ENCODE results near the gene PLD2.
"Not testable (repeated sequence)": the region's sequence is repeated elsewhere in the genome, so short reads cannot be mapped to it uniquely, and the experiment has no call there.

PLD2 gene

DNA sequence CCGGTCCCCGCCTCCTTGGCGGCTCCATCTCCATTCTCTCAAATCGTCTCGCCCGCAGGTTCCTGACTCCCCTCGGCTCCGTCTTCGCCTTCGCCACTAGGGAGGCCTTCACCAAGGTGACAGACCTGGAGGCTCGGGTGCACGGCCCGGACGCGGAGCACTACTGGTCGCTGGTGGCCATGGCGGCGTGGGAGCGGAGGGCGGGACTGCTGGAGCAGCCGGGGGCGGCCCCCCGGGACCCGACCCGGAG lies 17.3 kb upstream of the PLD2 start:
- FAIRE-seq (no peak), DNase-seq (ENCODE audit: low spot score) (no peak)

DNA sequence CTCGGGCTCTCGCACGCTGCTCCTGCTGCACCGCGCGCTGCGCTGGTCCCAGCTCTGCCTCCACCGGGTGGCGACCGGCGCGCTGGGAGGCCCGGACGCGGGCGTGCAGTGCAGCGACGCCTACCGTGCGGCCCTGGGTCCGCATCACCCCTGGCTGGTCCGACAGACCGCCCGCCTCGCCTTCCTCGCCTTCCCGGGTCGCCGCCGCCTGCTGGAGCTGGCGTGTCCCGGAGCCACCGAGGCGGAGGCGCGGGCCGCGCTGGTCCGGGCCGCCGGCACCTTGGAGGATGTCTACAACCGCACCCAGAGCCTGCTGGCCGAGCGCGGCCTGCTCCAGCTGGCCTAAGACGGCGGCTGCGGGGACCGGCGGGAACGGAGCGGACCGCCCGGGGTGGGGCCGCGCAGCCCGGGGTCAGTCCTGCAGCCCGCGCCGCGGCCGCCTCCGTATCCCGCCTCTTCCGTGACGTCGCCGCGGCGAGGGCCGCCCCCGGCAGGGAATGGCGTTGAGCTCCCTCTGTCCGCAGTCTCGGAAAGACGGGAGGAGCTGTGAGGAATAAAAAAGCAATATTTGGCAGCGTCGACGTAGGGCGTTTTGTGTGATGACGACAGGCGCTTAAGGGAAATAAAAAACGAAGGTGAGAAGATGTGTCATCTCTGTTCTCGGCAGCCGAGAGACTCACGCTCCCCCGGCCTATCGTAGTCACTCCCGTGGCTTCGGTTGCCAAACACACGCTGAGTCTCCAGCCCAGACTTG lies 16.8 kb upstream of the PLD2 start:
- FAIRE-seq, result no peak
- DNase-seq (ENCODE audit: low spot score), result peak; percentile 88

DNA sequence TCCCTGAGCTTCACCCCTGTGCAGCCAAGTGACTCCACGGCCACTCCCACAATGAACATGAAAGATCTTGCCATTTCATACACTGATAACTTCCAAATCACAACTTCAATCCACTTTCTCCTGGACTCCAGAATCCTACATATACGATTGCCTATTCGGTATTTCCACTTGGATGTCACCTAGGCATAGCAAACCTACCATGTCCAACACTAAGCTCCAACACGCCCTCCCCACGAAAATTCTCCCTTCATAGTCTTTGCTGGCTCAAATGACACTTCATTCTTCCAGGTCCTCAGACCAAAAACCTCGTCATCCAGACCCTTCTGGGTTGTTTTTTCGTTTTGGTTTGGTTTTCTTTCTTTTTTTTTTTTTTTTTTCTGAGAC lies 16.3 kb upstream of the PLD2 start:
- DNase-seq (ENCODE audit: low spot score) (no peak), FAIRE-seq (no peak)

DNA sequence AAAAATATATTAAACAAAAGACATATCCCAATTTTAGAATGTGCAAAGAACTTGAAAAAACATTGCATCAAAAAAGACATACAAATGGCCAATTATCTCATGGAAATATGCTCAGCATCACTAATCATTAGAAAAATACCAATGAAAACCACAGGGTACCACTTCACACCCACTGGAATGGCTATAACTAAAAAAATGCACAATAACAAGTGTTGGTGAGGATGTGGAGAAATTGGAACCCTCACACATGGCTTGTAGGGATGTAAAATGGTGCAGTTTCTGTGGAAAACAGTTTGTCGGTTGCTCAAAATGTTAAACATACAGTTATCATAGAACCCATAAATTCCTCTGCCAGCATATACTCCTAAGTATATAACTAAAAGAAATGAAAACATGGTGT lies 11.8 kb upstream of the PLD2 start:
- DNase-seq (ENCODE audit: low spot score), result no peak
- no peak for FAIRE-seq

DNA sequence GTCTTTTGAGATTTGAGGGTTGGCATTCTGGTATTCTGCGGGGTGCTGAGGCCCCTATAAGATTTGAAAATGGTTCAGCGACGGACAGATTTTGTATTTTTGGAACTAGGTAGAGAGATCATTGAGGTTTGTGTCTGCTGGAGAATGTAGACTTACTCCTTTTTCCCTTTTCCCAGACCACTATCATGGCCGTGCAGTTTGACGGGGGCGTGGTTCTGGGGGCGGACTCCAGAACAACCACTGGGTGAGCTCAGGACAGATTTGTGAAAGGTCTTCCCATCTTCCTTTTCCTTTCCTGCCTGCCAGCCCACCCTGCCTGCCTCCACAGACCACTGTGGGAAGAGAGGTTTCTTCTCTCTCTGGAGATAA lies 10.4 kb upstream of the PLD2 start:
- DNase-seq (ENCODE audit: low spot score) (peak; percentile 31), FAIRE-seq (no peak)

DNA sequence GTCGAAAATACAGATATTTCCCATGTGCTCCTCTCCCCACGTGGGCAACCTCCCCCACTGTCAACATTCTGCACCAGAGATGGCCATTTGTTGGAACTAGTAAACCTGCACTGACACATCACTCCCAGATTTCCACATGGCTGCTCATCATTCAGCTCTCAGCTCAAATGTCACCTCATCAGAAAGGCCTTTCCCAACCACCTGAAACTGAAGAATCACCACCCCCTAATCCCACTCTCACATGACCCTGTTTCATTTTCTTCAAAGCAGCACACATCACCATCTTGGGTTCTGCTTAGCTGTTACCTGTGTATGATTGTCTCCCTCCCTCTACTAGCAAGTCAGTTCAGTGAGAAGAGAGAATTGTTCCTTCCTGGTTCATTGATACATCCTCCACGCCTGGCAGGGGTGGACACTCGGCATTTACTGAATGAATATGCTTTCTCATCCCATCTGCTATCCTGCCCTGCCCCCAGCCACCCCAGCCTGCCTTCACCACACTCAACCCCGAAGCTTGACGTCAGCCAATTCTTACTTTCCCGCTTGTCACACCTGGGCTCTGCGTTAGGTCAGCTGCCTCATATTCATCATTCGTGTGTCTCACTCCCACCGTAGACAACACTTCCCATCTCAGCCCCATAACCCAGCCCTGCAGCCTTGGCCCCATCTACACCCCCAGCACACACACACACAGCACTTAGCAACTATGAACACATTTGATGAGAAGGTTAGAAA lies 6.3 kb upstream of the PLD2 start:
- FAIRE-seq (no peak), DNase-seq (ENCODE audit: low spot score) (no peak)

DNA sequence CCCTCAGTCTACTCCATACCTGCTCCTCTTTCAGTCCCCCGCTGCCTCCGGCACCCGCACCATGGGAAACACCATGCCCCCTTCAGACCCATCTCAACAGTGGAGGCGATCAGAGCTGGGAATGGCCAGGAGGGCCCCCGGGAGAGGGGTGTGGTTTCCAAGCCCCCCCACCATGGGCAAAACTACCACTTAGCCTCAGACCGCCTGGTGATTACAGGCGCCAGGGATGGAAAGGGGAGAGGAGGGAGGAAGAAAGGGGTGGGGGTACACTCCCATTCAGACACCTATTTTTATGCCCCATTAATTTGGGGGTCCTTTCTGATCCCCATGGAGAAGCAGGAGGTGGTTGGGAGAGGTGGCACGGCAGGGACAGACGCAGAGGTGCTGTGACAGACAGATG lies 4.7 kb upstream of the PLD2 start, which contains the start of gene C17orf114:
TSS of gene C17orf114 (minus strand) at position 101 of the 400 bp plus-strand sequence.
- no peak for DNase-seq (ENCODE audit: low spot score)
- FAIRE-seq, result no peak

DNA sequence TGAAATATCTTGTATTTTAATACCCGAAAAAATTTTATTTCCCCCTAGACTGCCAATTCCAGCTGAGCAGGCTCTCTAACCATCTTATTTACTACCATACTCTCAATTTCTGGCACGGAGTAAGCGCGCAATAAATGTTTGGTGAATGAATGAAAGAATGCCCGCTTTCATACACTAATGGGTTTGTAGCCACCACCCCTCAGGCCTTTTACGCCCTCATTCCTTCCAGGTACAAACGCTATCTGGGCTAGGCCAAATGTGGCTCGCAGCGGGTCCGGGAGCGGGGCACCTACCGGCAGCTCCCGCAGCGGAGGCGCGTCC lies 536 bp upstream of the PLD2 start:
- FAIRE-seq (no peak), DNase-seq (ENCODE audit: low spot score) (no peak)

DNA sequence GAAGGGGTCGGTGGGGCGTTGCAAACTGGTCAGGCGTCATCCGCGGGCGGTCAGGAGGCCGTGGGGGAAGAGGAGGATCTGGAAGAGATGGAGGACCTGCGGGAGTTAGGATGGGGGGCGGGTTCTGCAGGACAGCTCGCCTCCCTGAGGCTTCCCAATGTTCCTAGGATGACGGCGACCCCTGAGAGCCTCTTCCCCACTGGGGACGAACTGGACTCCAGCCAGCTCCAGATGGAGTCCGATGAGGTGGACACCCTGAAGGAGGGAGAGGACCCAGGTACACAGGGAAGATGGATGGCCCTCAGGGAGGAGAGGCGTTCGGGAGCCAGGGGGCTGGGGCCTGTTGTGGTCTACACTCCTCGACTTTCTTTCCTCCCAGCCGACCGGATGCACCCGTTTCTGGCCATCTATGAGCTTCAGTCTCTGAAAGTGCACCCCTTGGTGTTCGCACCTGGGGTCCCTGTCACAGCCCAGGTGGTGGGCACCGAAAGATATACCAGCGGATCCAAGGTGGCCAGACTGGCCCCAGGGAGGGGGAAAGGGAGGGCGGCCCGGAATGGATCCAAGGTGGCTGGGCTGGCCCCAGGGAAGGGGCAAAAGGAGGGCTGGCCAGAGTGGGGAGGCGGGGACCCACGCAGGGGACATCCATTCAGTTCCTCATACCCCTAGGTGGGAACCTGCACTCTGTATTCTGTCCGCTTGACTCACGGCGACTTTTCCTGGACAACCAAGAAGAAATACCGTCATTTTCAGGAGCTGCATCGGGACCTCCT lies 839 bp downstream of the PLD2 start:
- no peak for FAIRE-seq
- DNase-seq (ENCODE audit: low spot score), result no peak

DNA sequence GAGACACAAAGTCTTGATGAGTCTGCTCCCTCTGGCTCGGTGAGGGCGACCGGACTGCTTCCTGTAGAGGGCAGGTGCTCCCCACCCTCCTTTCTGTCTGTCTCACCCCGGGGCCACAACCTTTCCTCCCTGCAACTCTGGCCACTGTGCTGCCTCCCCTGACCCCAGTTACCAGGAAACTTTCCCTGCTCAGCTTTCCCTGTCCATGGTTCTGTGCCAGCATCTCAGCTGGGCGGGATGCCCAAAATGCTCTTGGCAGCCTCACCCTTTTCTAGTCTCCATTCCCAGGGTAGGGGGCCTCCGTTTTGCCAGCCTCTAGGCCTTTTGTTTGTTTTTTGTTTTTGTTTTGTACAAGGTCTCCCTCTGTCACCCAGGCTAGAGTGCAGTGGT lies 1.4 kb downstream of the PLD2 start:
- DNase-seq (ENCODE audit: low spot score) (no peak), FAIRE-seq (no peak)

DNA sequence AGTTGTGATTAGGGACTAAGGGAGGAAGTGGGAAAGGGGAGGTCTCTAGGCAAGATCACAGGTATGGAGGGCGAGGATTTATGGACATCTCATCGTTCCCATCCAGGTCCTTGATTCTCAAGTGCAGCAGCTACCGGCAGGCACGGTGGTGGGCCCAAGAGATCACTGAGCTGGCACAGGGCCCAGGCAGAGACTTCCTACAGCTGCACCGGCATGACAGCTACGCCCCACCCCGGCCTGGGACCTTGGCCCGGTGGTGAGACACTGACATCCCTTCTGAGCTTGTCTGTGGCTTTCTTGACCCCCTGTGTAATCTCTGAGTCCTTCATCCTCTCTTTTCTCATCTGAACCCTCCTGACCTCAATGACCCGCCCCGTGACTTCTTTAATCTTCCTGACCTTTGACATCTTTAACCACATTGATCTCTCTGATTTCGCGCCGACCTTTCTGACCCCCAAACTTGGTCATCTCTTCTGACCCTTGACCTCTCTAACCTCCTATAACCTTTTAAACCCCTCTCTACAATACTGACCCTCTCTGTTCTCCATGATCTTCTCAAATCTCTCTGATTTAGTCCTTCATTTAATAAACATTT lies 3.8 kb downstream of the PLD2 start:
- no peak for FAIRE-seq

DNA sequence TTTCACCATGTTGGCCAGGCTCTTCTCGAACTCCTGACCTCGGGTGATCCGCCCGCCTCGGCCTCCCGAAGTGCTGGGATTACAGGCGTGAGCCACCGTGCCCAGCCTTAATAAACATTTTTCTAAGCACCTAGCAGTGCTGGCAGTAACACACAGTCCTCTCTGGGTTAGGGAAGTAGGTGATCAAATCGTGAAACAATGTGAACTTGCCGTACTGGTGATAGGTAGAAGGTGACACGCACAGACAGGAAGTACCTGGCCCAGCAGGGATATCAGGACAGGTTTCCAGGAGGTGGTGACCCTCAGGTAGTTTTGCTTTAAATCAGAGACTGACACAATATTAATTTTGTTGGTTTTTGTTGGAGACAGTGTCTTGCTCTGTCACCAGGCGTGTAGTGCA lies 4.5 kb downstream of the PLD2 start:
- DNase-seq (ENCODE audit: low spot score), result no peak
- FAIRE-seq, result no peak

More for the DNA sequence above, 3.8 kb downstream of the PLD2 start:
- no peak for DNase-seq (ENCODE audit: low spot score)

DNA sequence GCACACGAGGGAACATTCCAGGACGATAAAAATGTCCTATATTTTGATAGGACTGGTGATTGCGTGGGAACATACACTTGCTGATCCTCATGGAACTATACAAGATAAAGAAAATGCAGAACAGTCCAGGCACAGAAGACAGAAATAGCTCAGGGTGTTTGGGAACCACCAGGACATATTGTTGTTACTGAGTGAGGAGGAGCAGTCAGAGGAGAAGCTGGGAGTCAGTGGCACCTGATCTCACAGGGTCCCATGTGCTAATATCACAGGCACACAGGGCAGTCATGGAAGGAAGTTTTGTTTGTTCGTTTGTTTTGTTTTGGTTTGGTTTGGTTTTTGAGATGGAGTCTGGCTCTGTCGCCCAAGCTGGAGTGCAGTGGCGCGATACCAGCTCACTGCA lies 5.7 kb downstream of the PLD2 start:
- FAIRE-seq, result no peak

DNA sequence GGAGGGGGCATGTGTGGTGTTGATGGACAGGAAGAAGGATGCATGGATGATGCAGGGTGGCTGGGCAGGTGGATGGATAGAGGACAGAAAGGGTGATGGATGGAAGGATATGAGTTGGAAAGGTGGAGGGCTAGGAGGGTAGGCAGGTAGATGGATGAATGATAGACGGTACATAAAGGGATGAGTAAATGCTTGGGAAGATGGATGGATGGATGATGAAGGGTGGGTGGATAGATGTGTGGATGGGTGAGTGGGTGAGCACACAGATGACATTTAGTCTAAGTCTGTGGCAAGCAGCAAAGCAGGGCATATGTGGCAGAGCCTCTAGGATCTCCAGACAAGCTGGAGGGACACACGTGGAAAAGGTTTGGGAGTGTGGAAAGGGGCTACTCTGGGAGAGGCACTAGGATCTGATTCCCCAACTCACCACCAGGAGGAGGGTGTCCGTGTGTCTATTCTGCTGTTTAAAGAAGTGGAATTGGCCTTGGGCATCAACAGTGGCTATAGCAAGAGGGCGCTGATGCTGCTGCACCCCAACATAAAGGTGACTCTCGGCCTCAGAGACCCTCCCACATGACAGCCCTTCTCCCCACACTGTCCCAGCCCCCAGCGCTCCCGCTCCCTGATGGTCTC lies 8.2 kb downstream of the PLD2 start:
- FAIRE-seq (no peak), DNase-seq (ENCODE audit: low spot score) (no peak)

More for the DNA sequence above, 5.7 kb downstream of the PLD2 start:
- DNase-seq (ENCODE audit: low spot score), result no peak

DNA sequence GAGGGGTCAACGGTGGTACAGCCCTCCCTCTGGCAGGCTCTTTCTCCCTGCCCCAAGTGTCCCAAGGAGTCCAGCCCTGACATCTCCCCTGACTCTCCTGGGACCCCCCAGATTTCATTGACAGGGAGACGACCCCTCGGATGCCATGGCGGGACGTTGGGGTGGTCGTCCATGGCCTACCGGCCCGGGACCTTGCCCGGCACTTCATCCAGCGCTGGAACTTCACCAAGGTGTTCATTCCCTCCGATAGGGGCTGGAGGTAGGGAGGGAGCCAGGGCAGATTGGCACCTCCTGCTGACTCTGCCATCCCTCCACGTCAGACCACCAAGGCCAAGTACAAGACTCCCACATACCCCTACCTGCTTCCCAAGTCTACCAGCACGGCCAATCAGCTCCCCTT lies 9.9 kb downstream of the PLD2 start:
- DNase-seq (ENCODE audit: low spot score) (no peak), FAIRE-seq (no peak)

DNA sequence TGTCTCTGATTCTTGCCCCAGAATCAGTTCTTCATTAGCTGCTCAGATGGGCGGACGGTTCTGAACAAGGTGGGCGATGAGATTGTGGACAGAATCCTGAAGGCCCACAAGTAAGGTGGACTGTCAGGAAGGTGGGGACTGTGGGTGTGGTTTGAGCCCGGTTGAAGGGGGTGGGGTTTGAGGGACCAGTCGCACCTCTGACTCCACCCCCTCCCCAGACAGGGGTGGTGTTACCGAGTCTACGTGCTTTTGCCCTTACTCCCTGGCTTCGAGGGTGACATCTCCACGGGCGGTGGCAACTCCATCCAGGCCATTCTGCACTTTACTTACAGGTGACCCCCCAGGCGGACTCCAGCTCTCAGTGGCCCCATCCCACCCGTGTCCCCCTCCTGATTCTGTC lies 11.3 kb downstream of the PLD2 start:
- no peak for FAIRE-seq
- no peak for DNase-seq (ENCODE audit: low spot score)

DNA sequence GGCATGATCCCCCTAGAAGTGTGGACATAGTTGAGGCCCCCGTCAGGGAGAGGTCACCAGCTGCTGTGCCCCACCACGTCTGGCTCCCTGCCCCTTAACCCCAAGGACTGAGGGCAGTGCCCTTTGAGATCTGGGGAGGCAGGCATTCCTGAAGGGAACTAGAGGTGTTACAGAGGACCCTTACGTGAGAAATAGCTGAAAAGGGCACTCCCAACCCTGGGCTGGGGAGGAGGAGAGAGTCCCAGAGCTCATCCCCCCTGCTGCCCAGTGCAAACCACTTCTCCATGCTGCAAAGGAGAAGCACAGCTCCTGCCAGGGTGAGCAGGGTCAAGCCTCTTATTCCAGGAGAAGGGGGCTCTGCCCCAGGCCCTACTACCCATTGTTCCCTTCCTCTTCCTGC lies 15.9 kb downstream of the PLD2 start:
- DNase-seq (ENCODE audit: low spot score) (no peak), FAIRE-seq (no peak)

DNA sequence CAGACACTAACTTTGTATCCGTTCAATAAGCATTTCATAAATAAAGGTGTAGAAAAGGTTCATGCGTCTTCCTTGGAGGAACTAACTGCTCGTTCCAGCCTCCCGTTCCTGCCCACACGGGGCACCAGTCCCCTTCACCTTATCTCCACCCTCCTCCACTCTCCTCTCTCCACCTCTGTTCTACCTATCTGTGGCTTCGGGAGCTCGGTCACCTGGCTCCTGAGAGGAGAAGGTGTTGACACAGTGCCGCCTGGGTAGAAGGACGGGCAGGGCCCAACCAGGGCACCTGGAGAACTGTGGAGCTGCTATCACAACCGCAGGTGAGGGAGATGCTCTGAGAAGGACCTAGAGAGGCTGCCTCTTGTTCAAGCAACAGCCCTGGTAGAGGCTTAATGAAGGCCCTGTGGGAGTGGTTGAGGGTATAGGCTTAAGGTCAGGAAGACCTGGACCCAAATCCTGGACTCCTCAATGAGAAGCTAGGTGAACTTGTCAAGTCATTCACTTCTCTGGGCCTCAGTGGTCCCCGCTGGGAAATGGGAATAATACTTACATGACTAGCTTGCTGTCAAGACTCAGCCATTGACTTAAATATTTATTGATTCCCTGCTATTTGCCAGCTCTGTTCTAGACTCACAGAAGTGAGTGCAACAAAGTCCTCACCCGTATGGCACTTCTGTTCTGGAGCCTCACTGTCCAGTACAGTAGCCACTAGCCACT lies 16.6 kb downstream of the PLD2 start:
- DNase-seq (ENCODE audit: low spot score) (no peak), FAIRE-seq (no peak)

DNA sequence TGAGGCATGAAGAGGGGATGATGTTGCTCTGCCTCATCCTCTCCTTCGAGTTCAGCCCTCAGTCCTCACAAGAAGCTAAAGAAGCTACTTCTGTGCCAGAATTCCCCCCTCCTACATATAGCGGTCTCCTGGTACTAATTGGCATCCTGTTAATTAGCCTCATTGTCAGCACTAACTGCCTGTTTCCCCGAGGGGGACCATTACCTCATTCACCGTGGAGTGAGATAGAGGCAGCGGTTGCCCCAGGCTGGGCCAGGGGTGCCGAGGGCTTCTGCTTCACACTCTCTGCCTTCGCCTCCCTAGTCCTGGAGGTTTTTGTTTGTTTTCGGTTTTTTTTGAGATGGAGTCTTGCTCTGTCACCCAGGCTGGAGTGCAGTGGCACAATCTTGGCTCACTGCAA lies 20.4 kb downstream of the PLD2 start:
- DNase-seq (ENCODE audit: low spot score), result no peak
- no peak for FAIRE-seq

DNA sequence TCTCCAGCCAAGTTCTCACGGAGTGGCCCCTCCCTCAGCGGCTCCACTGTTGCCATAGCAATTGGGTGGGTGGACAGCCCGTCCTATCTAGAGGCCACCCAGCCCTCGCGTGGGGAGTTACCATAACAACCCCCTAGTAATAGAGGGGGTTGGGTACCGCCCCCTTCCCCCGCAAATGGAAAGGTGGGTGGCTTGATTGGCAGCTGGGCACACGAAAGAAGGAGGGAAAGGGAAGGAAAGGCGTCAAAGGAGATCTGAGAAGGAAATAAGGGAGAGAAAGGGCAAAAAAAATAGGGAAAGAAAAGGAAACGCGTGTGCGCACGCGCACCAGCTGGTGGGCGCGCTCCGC lies 25.9 kb downstream of the PLD2 start:
- DNase-seq (ENCODE audit: low spot score); FAIRE-seq: not testable (repeated sequence)

DNA sequence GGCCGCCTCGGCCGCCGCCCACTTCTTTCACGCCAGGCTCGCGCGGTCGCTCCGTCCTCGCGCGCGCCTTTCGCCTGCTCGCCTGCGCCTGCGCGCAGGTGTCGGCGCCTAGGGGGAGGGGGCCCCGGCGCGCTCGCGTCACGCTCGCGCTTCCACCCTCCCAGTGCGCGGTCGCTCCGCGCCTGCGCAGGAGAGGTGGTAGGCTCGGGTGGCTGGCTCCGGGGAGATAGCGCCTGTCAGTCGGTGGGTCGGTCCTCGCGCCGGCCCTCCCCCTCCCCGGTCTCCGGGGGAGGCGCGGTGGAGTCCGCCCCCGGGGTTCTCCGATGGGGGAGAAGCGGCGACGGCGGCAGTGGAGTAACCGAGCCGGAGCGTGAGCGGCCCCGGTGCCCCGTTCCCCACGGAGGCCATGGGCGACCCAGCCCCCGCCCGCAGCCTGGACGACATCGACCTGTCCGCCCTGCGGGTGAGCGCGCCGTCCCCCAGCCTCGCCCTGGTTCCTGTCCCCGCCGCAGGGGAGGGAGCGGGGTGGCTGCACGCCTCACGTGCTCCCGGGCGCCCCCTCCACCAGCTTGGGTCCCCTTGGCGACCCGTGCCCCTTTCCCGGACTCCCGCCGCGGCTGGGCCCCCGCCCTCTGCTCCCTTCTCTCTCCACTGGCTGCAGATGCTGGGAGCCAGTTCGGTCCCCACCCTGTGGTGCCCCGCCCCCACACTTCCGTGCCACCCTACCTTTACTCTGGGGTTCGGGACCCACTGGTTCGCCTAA lies 26.4 kb downstream of the PLD2 start, which contains the start of gene MINK1:
TSS of gene MINK1 (plus strand) at position 163 of the 763 bp plus-strand sequence. CDS start at position 407, 244 bp downstream.
- FAIRE-seq (no peak), DNase-seq (ENCODE audit: low spot score) (peak; percentile 96)
